Measurements from ENCODE around the gene NFKB2. TPM values are rescaled to one million over a fixed set of nuclear protein-coding genes. Genes with fewer than 3 reads are reported as not detected.
A peak's percentile ranks its signal among the peaks of the same experiment; 100 is the strongest.

The NFKB2 gene
- total RNA-seq, 3 donors from 2014 or later: 26.9 to 72.2 (median 29.0) TPM

- DNase-seq (peak in 1 of 3 donors; percentile 64), ATAC-seq (no peak)
- TF ChIP-seq, protein P1, sequence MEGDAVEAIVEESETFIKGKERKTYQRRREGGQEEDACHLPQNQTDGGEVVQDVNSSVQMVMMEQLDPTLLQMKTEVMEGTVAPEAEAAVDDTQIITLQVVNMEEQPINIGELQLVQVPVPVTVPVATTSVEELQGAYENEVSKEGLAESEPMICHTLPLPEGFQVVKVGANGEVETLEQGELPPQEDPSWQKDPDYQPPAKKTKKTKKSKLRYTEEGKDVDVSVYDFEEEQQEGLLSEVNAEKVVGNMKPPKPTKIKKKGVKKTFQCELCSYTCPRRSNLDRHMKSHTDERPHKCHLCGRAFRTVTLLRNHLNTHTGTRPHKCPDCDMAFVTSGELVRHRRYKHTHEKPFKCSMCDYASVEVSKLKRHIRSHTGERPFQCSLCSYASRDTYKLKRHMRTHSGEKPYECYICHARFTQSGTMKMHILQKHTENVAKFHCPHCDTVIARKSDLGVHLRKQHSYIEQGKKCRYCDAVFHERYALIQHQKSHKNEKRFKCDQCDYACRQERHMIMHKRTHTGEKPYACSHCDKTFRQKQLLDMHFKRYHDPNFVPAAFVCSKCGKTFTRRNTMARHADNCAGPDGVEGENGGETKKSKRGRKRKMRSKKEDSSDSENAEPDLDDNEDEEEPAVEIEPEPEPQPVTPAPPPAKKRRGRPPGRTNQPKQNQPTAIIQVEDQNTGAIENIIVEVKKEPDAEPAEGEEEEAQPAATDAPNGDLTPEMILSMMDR (IDR thresholded peaks at IDR 0.05): no peak
Observed at GRCh38 chr10:102435529-102436233, 40.2 kb downstream of the NFKB2 start.

GRCh38 chr10:102436312-102436711, 40.8 kb downstream of the NFKB2 start:
- TF ChIP-seq, protein P1 (IDR thresholded peaks at IDR 0.05): no peak
- H3K9me3 ChIP-seq: no peaks in the 10 kb centered on the region
- no peaks in the 10 kb centered on the region for H3K36me3 ChIP-seq (ENCODE audit: low read depth)
- ATAC-seq (no peak), DNase-seq (no peak)
- intact Hi-C loops (cut with DNase I, micrococcal nuclease): no loop called here
- peaks cover 14% of the 10 kb centered on the region for H3K4me1 ChIP-seq (ENCODE audit: low read depth)
- H3K4me3 ChIP-seq: no peak overlapping the region

More at GRCh38 chr10:102435529-102436233, 40.2 kb downstream of the NFKB2 start:
- H3K36me3 ChIP-seq (ENCODE audit: low read depth): no peaks in the 10 kb centered on the region
- peaks cover 15% of the 10 kb centered on the region for H3K4me1 ChIP-seq (ENCODE audit: low read depth)
- H3K4me3 ChIP-seq: no peak overlapping the region
- no peaks in the 10 kb centered on the region for H3K9me3 ChIP-seq
- intact Hi-C loops (cut with DNase I, micrococcal nuclease): no loop called here

GRCh38 chr10:102437515-102437914, 42.0 kb downstream of the NFKB2 start:
- TF ChIP-seq, protein P1 (IDR thresholded peaks at IDR 0.05): no peak
- peaks cover 6% of the 10 kb centered on the region for H3K4me1 ChIP-seq (ENCODE audit: low read depth)
- intact Hi-C loops (cut with DNase I, micrococcal nuclease): no loop called here
- H3K4me3 ChIP-seq: no peak overlapping the region
- no peaks in the 10 kb centered on the region for H3K9me3 ChIP-seq
- DNase-seq: no peak
- H3K36me3 ChIP-seq (ENCODE audit: low read depth): no peaks in the 10 kb centered on the region
- ATAC-seq: no peak

DNA sequence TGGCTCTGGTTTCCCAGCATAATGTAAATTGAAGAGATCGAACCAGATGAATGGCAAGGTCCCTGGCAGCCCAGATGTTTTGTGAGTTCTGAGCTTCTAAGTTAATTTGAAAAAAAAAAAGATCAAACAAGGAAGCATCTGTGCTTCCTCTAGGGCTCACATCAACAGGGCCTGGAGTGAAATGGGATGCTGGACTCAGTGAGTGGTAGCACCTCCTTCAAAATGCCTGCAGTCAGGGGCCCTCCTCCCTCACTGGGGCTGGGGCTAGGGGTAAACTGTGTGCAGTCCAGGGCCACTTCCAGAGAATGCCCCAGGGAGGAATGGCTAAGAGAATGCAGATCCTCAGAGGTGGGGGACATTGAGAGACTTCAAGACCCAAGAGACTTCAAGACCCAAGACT, 42.9 kb downstream of the NFKB2 start:
- intact Hi-C loops (cut with DNase I, micrococcal nuclease): no loop called here
- no peaks in the 10 kb centered on the region for H3K36me3 ChIP-seq (ENCODE audit: low read depth)
- no peaks in the 10 kb centered on the region for H3K4me1 ChIP-seq (ENCODE audit: low read depth)
- TF ChIP-seq, protein P1 (IDR thresholded peaks at IDR 0.05): no peak
- ATAC-seq (no peak), DNase-seq (no peak)
- no peak overlapping the region for H3K4me3 ChIP-seq
- H3K9me3 ChIP-seq: no peaks in the 10 kb centered on the region

GRCh38 chr10:102444851-102445250, 49.3 kb downstream of the NFKB2 start:
- no peak for ATAC-seq
- Histone ChIP-seq H3K4me1 (ENCODE audit: low read depth) (no peaks in the 10 kb centered on the region), H3K36me3 (ENCODE audit: low read depth) (no peaks in the 10 kb centered on the region), H3K9me3 (no peaks in the 10 kb centered on the region), H3K4me3 (no peak overlapping the region)
- intact Hi-C loops (cut with DNase I, micrococcal nuclease): no loop called here
- DNase-seq: no peak
- TF ChIP-seq, protein P1 (IDR thresholded peaks at IDR 0.05): no peak

Measured in mucosa of descending colon (tissue), 3 donors.